Measurements from ENCODE around the gene CCM2L. TPM values are rescaled to one million over a fixed set of nuclear protein-coding genes. Genes with fewer than 3 reads are reported as not detected.

The CCM2L gene
- total and polyA plus RNA-seq, 10 of the 15 experiments (the other 5 are each of a cell fraction or from before 2014, with no cell fraction given): not detected

DNA sequence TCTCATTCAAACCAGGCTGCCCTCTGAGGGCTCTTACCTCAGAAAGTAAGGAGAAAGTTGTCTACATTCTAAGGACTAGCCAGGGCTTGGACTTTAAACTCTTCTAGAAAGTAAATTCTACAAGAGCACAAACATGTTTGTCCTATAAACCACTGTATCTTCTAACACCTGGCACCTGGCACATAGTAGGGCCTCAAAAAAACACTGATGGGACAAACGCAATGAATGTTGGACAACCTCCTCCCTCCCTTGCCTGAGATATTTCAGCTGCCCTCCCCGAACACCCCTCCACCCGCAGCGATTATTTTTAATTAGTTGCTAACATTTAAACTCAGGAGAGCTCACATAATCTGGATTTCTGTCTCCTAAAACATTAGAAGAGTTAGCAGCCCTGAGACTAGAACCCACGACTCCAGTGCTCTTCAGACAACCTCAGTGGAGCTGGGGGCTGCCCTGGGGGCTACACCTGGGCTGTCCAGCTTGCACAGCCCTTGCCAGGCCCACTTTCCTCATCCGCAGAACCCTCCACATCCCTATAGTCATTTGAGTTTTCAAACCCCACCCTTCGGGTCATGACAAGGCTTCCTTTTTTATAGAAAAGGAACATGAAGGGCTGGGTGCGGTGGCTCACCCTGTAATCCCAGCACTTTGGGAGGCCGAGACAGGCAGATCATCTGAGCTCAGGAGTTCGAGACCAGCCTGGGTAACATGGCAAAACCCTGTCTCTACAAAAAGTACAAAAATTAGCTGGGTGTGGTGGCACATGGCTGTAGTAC lies 46.7 kb downstream of the CCM2L start:
- FAIRE-seq (no peak), DNase-seq (ENCODE audit: low read depth, low spot score) (no peak), ATAC-seq (no peak)
- Histone ChIP-seq H3K9me3 (replicated peaks; ENCODE audit: control insufficient read depth, insufficient read depth, low read length) (no peaks in the 10 kb centered on the region), H3K27ac (ENCODE audit: control insufficient read depth, insufficient read depth) (peak overlapping the region; percentile 13; the same call in 1 of the 2 replicates), H4K20me1 (ENCODE audit: control insufficient read depth, insufficient read depth) (no peaks in the 10 kb centered on the region; the same call in 1 of the 2 replicates), H3K4me1 (ENCODE audit: control insufficient read depth, insufficient read depth, low read length) (peaks cover 6% of the 10 kb centered on the region; the same call in 1 of the 2 replicates), H3K36me3 (ENCODE audit: control insufficient read depth in 2 of 2, insufficient read depth in 2 of 2, low read length in 1 of 2) (no peaks in the 10 kb centered on the region), H3K4me2 (ENCODE audit: control insufficient read depth, insufficient read depth) (peak overlapping the region; percentile 5; the same call in 1 of the 2 replicates), H3K9ac (ENCODE audit: control insufficient read depth, insufficient read depth, low read length) (peak overlapping the region; percentile 1; the same call in 1 of the 2 replicates), H3K27me3 (replicated peaks in 1 of 2; ENCODE audit: control insufficient read depth in 2 of 2, insufficient read depth in 2 of 2, low read length in 1 of 2) (peaks cover 1 to 7% of the 10 kb centered on the region in 2 experiments), H3K79me2 (ENCODE audit: control insufficient read depth, insufficient read depth, low read length) (peaks cover 8% of the 10 kb centered on the region), H3K4me3 (0 out of 2 replicates have a peak overlapping the region, but pooled peaks have one; percentile 16), H2AFZ (ENCODE audit: control insufficient read depth, low read depth, low read length) (no peak overlapping the region)
- ChIA-PET SMC1A (ENCODE audit: uncharacterized antibody, unreplicated experiment) (interaction anchor here (1.3 to 6.5 kb wide), 4 partner anchors 10 to 35 kb away, joined by 5 to 42 read pairs (median 10); no protein-coding TSS in a partner anchor), POLR2A (interaction anchor here (0.9 to 2.6 kb wide), 4 partner anchors 8 to 21 kb away, joined by 3 to 16 read pairs (median 4); no protein-coding TSS in a partner anchor), CTCF (interaction anchor here (0.6 to 10.5 kb wide), 3 partner anchors 17 to 34 kb away, joined by 3 to 106 read pairs (median 6); no protein-coding TSS in a partner anchor), RAD21 (ENCODE audit: unreplicated experiment) (interaction anchor here (1.2 to 17.3 kb wide), 4 partner anchors 9 to 33 kb away, joined by 3 to 215 read pairs (median 4); no protein-coding TSS in a partner anchor)
- TF ChIP-seq SUZ12 (IDR thresholded peaks at IDR 0.05; ENCODE audit: unreplicated experiment) (no peak), FOS (IDR thresholded peaks at IDR 0.05; ENCODE audit: borderline replicate concordance, extremely low read depth, insufficient read length) (no peak), HCFC1 (IDR thresholded peaks at IDR 0.05; ENCODE audit: low read length) (no peak), DPF2 (IDR thresholded peaks at IDR 0.05) (peak; percentile 58)
- 51% methylated on average over 10 of the region's 10 CpGs for WGBS (ENCODE audit: insufficient coverage, insufficient replicate concordance, low lambda C conversion rate, missing lambda C conversion rate)
- intact Hi-C loops (cut with micrococcal nuclease; ENCODE audit: unreplicated experiment) (no loop called here), in situ Hi-C loops (cut with MboI) (no loop called here)
- BruUV-seq (replicated peaks): no TSS peak
